Kidney (tissue), 14 donors: Measurements from ENCODE around the gene KCNQ1. TPM values are rescaled to one million over a fixed set of nuclear protein-coding genes. Genes with fewer than 3 reads are reported as not detected.

Experiments
- DNase-seq, 5 donors: peaks; one replicate each; pipeline ENCODE4 v3.0.0-alpha.2; 2013 to 2020
- FAIRE-seq: peaks from 2 replicates; lab custom pipeline; 2012; peaks lifted over from hg19 to GRCh38; lab: Jason Lieb, UNC
- H3K27ac ChIP-seq, 2 donors: one replicate each; pipeline ENCODE4 v1.7.0; 2013; ENCODE audit warnings: low read depth in 2 of 2, low read length in 2 of 2, inconsistent platforms in 1 of 2
- H3K27me3 ChIP-seq: one replicate; pipeline ENCODE4 v1.7.1; 2013; ENCODE audit warnings: low read length, inconsistent platforms; ENCODE audit not compliant: control insufficient read depth, insufficient read depth
- H3K36me3 ChIP-seq, 3 donors: one replicate each; pipeline versions ENCODE4 v1.7.0 to v1.7.1; 2013; ENCODE audit warnings: low read length in 3 of 3, control low read depth in 1 of 3, inconsistent platforms in 1 of 3; ENCODE audit not compliant: insufficient read depth in 3 of 3, control insufficient read depth in 2 of 3
- H3K4me1 ChIP-seq, 3 donors: one replicate each; pipeline versions ENCODE4 v1.7.0 to v1.7.1; 2013; ENCODE audit warnings: low read length in 3 of 3, inconsistent platforms in 1 of 3, low read depth in 1 of 3; ENCODE audit not compliant: control insufficient read depth in 2 of 3, insufficient read depth in 2 of 3
- H3K4me3 ChIP-seq, 3 donors: one replicate each; pipeline versions ENCODE4 v1.7.0 to v1.8.1; 2013; ENCODE audit warnings: low read length in 3 of 3, control low read depth in 1 of 3, inconsistent platforms in 1 of 3
- H3K9ac ChIP-seq, 3 donors: one replicate each; pipeline versions ENCODE4 v1.7.0 to v1.7.1; 2013; ENCODE audit warnings: low read length in 3 of 3, control low read depth in 1 of 3, inconsistent platforms in 1 of 3
- H3K9me3 ChIP-seq, 3 donors: one replicate each; pipeline versions ENCODE4 v1.7.0 to v1.7.1; 2013; ENCODE audit warnings: low read length in 3 of 3, control low read depth in 1 of 3, inconsistent platforms in 1 of 3; ENCODE audit not compliant: control insufficient read depth in 2 of 3, insufficient read depth in 1 of 3
- CTCF ChIP-seq: IDR thresholded peaks from 3 replicates; pipeline ENCODE4 v1.5.1; 2012; ENCODE audit warnings: mild to moderate bottlenecking, moderate library complexity, borderline replicate concordance; ENCODE audit not compliant: insufficient read depth; ENCODE audit errors: extremely low read depth
- intact Hi-C: fragments of 100-400 bp; cut with DNase I; formaldehyde crosslinking; loops from one replicate; pipeline ENCODE4 v1.11.1; 2022
- polyA plus RNA-seq: library from polyadenylated mRNA; stranded (reverse); fragments of 350-450 nt; fragmentation: Illumina TruSeq; extraction: RNeasy Lipid Tissue Mini Kit (QIAGEN cat#74804); gene quantifications from one replicate; pipeline ENCODE4 v1.2.3, GENCODE V29; 2014; ENCODE audit warnings: low read depth, low replicate concordance; ENCODE audit not compliant: insufficient read depth
- total RNA-seq: library from RNA; stranded (reverse); fragmentation: NEBNext Ultra II Directional; extraction: Animal tissue kit (Norgen Biotek cat#: 25700); gene quantifications from one replicate; pipeline ENCODE4 v1.2.1, GENCODE V29; 2021
- donor health status: control.
- donor health status: control.
- donor health status: control.
- donor health status: control.
- donor health status: control.
- donor health status: DM: yes; HTN: yes; CAD: no.
- donor health status: Normal renal cell carcinoma (clear cell type).

KCNQ1 gene
- total and polyA plus RNA-seq, 2 donors from 2014 or later = 45.5 to 49.4 TPM

DNA sequence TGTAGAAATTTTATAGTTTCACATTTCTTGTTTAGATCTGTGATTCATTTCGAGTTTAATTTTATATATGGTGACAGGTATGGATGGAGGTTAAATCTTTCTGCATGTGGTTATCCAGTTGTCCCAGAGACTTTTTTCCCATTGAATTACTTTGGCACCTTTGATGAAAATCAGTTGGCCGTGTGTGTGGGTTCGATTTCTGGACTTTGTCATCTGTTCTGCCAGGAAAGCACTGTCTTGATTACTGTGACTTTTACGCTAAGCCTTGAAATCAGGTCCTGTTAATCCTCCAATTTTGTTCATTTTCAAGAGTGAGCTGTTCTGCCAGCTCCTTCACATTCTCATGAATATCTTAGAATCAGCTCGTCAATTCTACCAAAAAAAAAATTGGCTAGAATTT is 107.4 kb downstream of the KCNQ1 start:
- Histone ChIP-seq H3K27ac (no peak overlapping the region), H3K4me3 (no peak overlapping the region), H3K9ac (no peak overlapping the region), H3K9me3 (no peaks in the 10 kb centered on the region), H3K36me3 (no peaks in the 10 kb centered on the region), H3K4me1 (peaks cover 0 to 6% (median 0%) of the 10 kb centered on the region in 3 donors), H3K27me3 (no peaks in the 10 kb centered on the region)
- no peak for DNase-seq
- no peak for FAIRE-seq
- no peak for TF ChIP-seq CTCF
- intact Hi-C loops = no loop called here

DNA sequence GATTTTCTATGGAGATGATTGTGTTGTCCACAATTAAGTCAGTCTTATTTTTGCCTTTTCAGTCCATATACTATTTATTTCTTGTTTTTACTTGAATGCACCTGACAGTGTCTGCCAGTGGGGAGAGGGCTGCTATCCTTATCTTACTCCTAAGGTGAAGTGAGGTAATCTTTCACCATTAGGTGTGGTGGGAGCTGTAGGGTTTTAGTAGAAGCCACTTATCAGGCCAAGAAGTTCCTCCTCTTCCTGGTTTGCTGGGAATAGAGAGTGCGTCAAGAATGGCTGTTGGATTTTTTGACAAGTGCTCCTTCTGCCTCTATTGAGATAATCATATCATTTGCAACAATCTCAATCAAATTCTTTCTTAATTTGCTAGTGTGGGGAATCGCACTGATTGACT is 108.4 kb downstream of the KCNQ1 start:
- Histone ChIP-seq H3K4me1 (peaks cover 0 to 6% (median 0%) of the 10 kb centered on the region in 3 donors), H3K36me3 (no peaks in the 10 kb centered on the region), H3K9ac (no peak overlapping the region), H3K27ac (no peak overlapping the region), H3K9me3 (no peaks in the 10 kb centered on the region), H3K27me3 (no peaks in the 10 kb centered on the region), H3K4me3 (no peak overlapping the region)
- no peak for FAIRE-seq
- intact Hi-C loops = no loop called here
- TF ChIP-seq CTCF = no peak
- peak in 1 of 5 donors; percentile 7 for DNase-seq

DNA sequence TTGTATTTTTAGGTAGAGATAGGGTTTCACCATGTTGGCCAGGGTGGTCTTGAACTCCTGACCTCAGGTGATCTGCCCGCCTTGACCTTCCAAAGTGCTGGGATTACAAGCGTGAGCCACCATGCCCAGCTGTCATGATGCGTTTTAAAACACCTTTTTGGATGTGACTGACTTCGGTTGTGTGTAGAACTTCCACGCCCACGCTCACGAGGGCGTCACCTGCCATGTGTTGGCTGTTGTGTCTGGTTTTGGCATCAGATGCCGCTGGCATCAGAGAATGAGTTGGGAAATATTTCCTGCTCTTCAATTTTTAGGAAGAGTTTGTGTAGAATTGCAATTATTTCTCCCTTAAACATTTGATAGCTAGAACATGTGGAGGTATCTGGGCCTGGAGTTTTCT is 109.1 kb downstream of the KCNQ1 start:
- intact Hi-C loops = no loop called here
- no peak for FAIRE-seq

More for the DNA sequence above, 109.1 kb downstream of the KCNQ1 start:
- Histone ChIP-seq H3K4me3 (no peak overlapping the region), H3K9me3 (no peaks in the 10 kb centered on the region), H3K27me3 (no peaks in the 10 kb centered on the region), H3K4me1 (peaks cover 0 to 6% (median 0%) of the 10 kb centered on the region in 3 donors), H3K27ac (no peak overlapping the region), H3K9ac (no peak overlapping the region), H3K36me3 (no peaks in the 10 kb centered on the region)
- peak in 2 of 5 donors; percentile 17 to 34 for DNase-seq
- TF ChIP-seq CTCF = no peak
